ENCODE results near the gene TLR9. TPM values are rescaled to one million over a fixed set of nuclear protein-coding genes. Genes with fewer than 3 reads are reported as not detected.

The TLR9 gene
- total and polyA plus RNA-seq, 2 donors (not counting 1 experiment from before 2014, with no cell fraction given): under 0.01 TPM; not detected in 1

GRCh38 chr3:52213901-52214300, 11.5 kb downstream of the TLR9 start:
- H3K79me2 ChIP-seq (ENCODE audit: control insufficient read depth, insufficient read depth, low read length): no peaks in the 10 kb centered on the region
- no peak overlapping the region for H3K4me2 ChIP-seq (ENCODE audit: extremely low read depth, insufficient read depth, low read length)
- H2AFZ ChIP-seq (ENCODE audit: low read length): no peak overlapping the region
- no peak overlapping the region for H3K4me3 ChIP-seq (replicated peaks in 1 of 4; ENCODE audit: control extremely low read depth in 1 of 4, insufficient read depth in 1 of 4, low read depth in 3 of 4, low read length in 4 of 4)
- no peaks in the 10 kb centered on the region for H4K20me1 ChIP-seq (ENCODE audit: control insufficient read depth, extremely low read depth, insufficient read depth, low read length)
- no peaks in the 10 kb centered on the region for H3K27me3 ChIP-seq (ENCODE audit: control insufficient read depth, insufficient read depth, low read length)
- no peak for DNase-seq (ENCODE audit: low read depth in 2 of 2)
- no peak overlapping the region for H3K9ac ChIP-seq (ENCODE audit: insufficient read depth, low read length)
- H3K9me3 ChIP-seq (ENCODE audit: control insufficient read depth, insufficient read depth, low read depth, low read length): no peaks in the 10 kb centered on the region
- H3K4me1 ChIP-seq (ENCODE audit: control insufficient read depth, extremely low read depth, insufficient read depth, low read length): peaks cover 9% of the 10 kb centered on the region
- no peak overlapping the region for H3K27ac ChIP-seq (ENCODE audit: insufficient read depth, low read length)
- TF ChIP-seq CTCF (conservative IDR thresholded peaks at IDR 0.05 in 1 of 2, IDR thresholded peaks at IDR 0.05 in 1 of 2; ENCODE audit: low read depth in 1 of 2, low read length in 2 of 2) (no peak), EZH2 (IDR thresholded peaks at IDR 0.05; ENCODE audit: low read length, missing control alignments) (no peak)
- peaks cover 27% of the 10 kb centered on the region for H3K36me3 ChIP-seq (ENCODE audit: control insufficient read depth, insufficient read depth, low read length)

GRCh38 chr3:52213005-52213404, 12.4 kb downstream of the TLR9 start:
- H3K9ac ChIP-seq (ENCODE audit: insufficient read depth, low read length): no peak overlapping the region
- no peak overlapping the region for H3K4me3 ChIP-seq (replicated peaks in 1 of 4; ENCODE audit: control extremely low read depth in 1 of 4, insufficient read depth in 1 of 4, low read depth in 3 of 4, low read length in 4 of 4)
- H3K36me3 ChIP-seq (ENCODE audit: control insufficient read depth, insufficient read depth, low read length): peaks cover 28% of the 10 kb centered on the region
- H3K27ac ChIP-seq (ENCODE audit: insufficient read depth, low read length): no peak overlapping the region
- no peak overlapping the region for H3K4me2 ChIP-seq (ENCODE audit: extremely low read depth, insufficient read depth, low read length)
- TF ChIP-seq EZH2 (IDR thresholded peaks at IDR 0.05; ENCODE audit: low read length, missing control alignments) (no peak), CTCF (conservative IDR thresholded peaks at IDR 0.05 in 1 of 2, IDR thresholded peaks at IDR 0.05 in 1 of 2; ENCODE audit: low read depth in 1 of 2, low read length in 2 of 2) (no peak)
- H3K79me2 ChIP-seq (ENCODE audit: control insufficient read depth, insufficient read depth, low read length): no peaks in the 10 kb centered on the region
- DNase-seq (ENCODE audit: low read depth in 2 of 2): no peak
- no peaks in the 10 kb centered on the region for H3K9me3 ChIP-seq (ENCODE audit: control insufficient read depth, insufficient read depth, low read depth, low read length)
- H4K20me1 ChIP-seq (ENCODE audit: control insufficient read depth, extremely low read depth, insufficient read depth, low read length): no peaks in the 10 kb centered on the region
- H2AFZ ChIP-seq (ENCODE audit: low read length): no peak overlapping the region
- H3K27me3 ChIP-seq (ENCODE audit: control insufficient read depth, insufficient read depth, low read length): no peaks in the 10 kb centered on the region
- peaks cover 9% of the 10 kb centered on the region for H3K4me1 ChIP-seq (ENCODE audit: control insufficient read depth, extremely low read depth, insufficient read depth, low read length)

- peaks cover 33% of the 10 kb centered on the region for H3K36me3 ChIP-seq (ENCODE audit: control insufficient read depth, insufficient read depth, low read length)
- no peaks in the 10 kb centered on the region for H3K27me3 ChIP-seq (ENCODE audit: control insufficient read depth, insufficient read depth, low read length)
- H3K4me1 ChIP-seq (ENCODE audit: control insufficient read depth, extremely low read depth, insufficient read depth, low read length): no peaks in the 10 kb centered on the region
- H3K27ac ChIP-seq (ENCODE audit: insufficient read depth, low read length): no peak overlapping the region
- H3K4me3 ChIP-seq (replicated peaks in 1 of 4; ENCODE audit: control extremely low read depth in 1 of 4, insufficient read depth in 1 of 4, low read depth in 3 of 4, low read length in 4 of 4): no peak overlapping the region
- H3K4me2 ChIP-seq (ENCODE audit: extremely low read depth, insufficient read depth, low read length): no peak overlapping the region
- no peak for TF ChIP-seq CTCF (conservative IDR thresholded peaks at IDR 0.05 in 1 of 2, IDR thresholded peaks at IDR 0.05 in 1 of 2; ENCODE audit: low read depth in 1 of 2, low read length in 2 of 2)
- no peak for TF ChIP-seq EZH2 (IDR thresholded peaks at IDR 0.05; ENCODE audit: low read length, missing control alignments)
- H3K79me2 ChIP-seq (ENCODE audit: control insufficient read depth, insufficient read depth, low read length): no peaks in the 10 kb centered on the region
- H2AFZ ChIP-seq (ENCODE audit: low read length): no peak overlapping the region
- no peak for DNase-seq (ENCODE audit: low read depth in 2 of 2)
- no peaks in the 10 kb centered on the region for H3K9me3 ChIP-seq (ENCODE audit: control insufficient read depth, insufficient read depth, low read depth, low read length)
- no peak overlapping the region for H3K9ac ChIP-seq (ENCODE audit: insufficient read depth, low read length)
- H4K20me1 ChIP-seq (ENCODE audit: control insufficient read depth, extremely low read depth, insufficient read depth, low read length): no peaks in the 10 kb centered on the region
Measured at GRCh38 chr3:52211268-52211891, 14.1 kb downstream of the TLR9 start.

Measured in fibroblast of lung (primary cell).